HepG2 (cell line): ENCODE data around the gene DUS1L. TPM values are rescaled to one million over a fixed set of nuclear protein-coding genes. Genes with fewer than 3 reads are reported as not detected.

Experiments
- ATF3 ChIP-seq: sonication (generic); formaldehyde crosslinking; IDR thresholded peaks from 2 replicates; pipeline ENCODE4 v1.4.0; 2020; ENCODE audit warnings: missing genetic modification reagents
- DR1 ChIP-seq: sonication (generic); formaldehyde crosslinking; IDR thresholded peaks from 2 replicates; pipeline ENCODE4 v1.8.0; 2021; ENCODE audit warnings: mild to moderate bottlenecking, missing genetic modification reagents, inconsistent platforms
- E2F1 ChIP-seq: sonication (generic); formaldehyde crosslinking; IDR thresholded peaks from 2 replicates; pipeline ENCODE4 v1.5.0; 2020; ENCODE audit warnings: missing genetic modification reagents
- EHMT2 ChIP-seq: fragments of 200-600 bp; sonication (generic); IDR thresholded peaks from 2 replicates; pipeline ENCODE4 v1.7.0; 2017; ENCODE audit warnings: antibody characterized with exemption, low read depth, low read length, borderline replicate concordance
- FOXA3 ChIP-seq: IDR thresholded peaks from 2 replicates; pipeline ENCODE4 v1.6.1; 2016; ENCODE audit warnings: missing genetic modification reagents, missing compliant biosample characterization
- MAFF ChIP-seq: IDR thresholded peaks from 2 replicates; pipeline ENCODE4 v1.6.1; 2011; ENCODE audit warnings: low read depth, low read length, improper control_type of control experiment
- MAFG ChIP-seq: sonication (generic); formaldehyde crosslinking; IDR thresholded peaks from 2 replicates; pipeline ENCODE4 v1.5.1; 2020; ENCODE audit warnings: mild to moderate bottlenecking, missing genetic modification reagents
- MLLT10 ChIP-seq: sonication (generic); formaldehyde crosslinking; IDR thresholded peaks from 2 replicates; pipeline ENCODE4 v1.4.0; 2020; ENCODE audit warnings: missing genetic modification reagents
- MXD1 ChIP-seq: sonication (generic); formaldehyde crosslinking; IDR thresholded peaks from 2 replicates; pipeline ENCODE4 v1.4.0; 2020; ENCODE audit warnings: mild to moderate bottlenecking, missing genetic modification reagents
- NFRKB ChIP-seq: fragments of 450-650 bp; IDR thresholded peaks from 2 replicates; pipeline ENCODE4 v1.6.1; 2017
- POGZ ChIP-seq: sonication (generic); formaldehyde crosslinking; IDR thresholded peaks from 2 replicates; pipeline ENCODE4 v1.4.0; 2020; ENCODE audit warnings: mild to moderate bottlenecking, missing genetic modification reagents
- SRSF4 ChIP-seq: fragments of 200-400 bp; formaldehyde crosslinking; IDR thresholded peaks from one replicate; pipeline ENCODE4 v1.6.1; 2018; ENCODE audit warnings: mild to moderate bottlenecking, low read depth, low read length, moderate library complexity; ENCODE audit not compliant: poor library complexity, severe bottlenecking
- TARDBP ChIP-seq: sonication (generic); formaldehyde crosslinking; IDR thresholded peaks from 2 replicates; pipeline ENCODE4 v1.8.0; 2022; ENCODE audit warnings: mild to moderate bottlenecking, missing genetic modification reagents
- THAP11 ChIP-seq: IDR thresholded peaks from 2 replicates; pipeline ENCODE4 v1.6.1; 2016; ENCODE audit warnings: missing biosample characterization, missing genetic modification reagents
- ZBED4 ChIP-seq: sonication (generic); formaldehyde crosslinking; IDR thresholded peaks from 2 replicates; pipeline ENCODE4 v1.4.0; 2020; ENCODE audit warnings: missing genetic modification reagents, borderline replicate concordance
- ZBTB21 ChIP-seq: sonication (generic); formaldehyde crosslinking; IDR thresholded peaks from 2 replicates; pipeline ENCODE4 v1.4.0; 2020; ENCODE audit warnings: missing genetic modification reagents
- ZBTB7B ChIP-seq: sonication (generic); formaldehyde crosslinking; IDR thresholded peaks from 2 replicates; pipeline ENCODE4 v1.4.0; 2020; ENCODE audit warnings: missing genetic modification reagents
- ZNF331 ChIP-seq: sonication (generic); formaldehyde crosslinking; IDR thresholded peaks from 2 replicates; pipeline ENCODE4 v1.4.0; 2020; ENCODE audit warnings: missing genetic modification reagents
- ZNF432 ChIP-seq: sonication (generic); formaldehyde crosslinking; IDR thresholded peaks from 2 replicates; pipeline ENCODE4 v1.5.0; 2020; ENCODE audit warnings: missing genetic modification reagents, mild to moderate bottlenecking, borderline replicate concordance
- ZNF468 ChIP-seq: sonication (generic); formaldehyde crosslinking; IDR thresholded peaks from 2 replicates; pipeline ENCODE4 v1.8.0; 2022; ENCODE audit warnings: mild to moderate bottlenecking, moderate library complexity, missing genetic modification reagents
- ZNF580 ChIP-seq: IDR thresholded peaks from 2 replicates; pipeline ENCODE4 v1.6.1; 2016; ENCODE audit warnings: low read depth, borderline replicate concordance
- ZNF615 ChIP-seq: sonication (generic); formaldehyde crosslinking; IDR thresholded peaks from 2 replicates; pipeline ENCODE4 v1.5.0; 2020; ENCODE audit warnings: mild to moderate bottlenecking, missing genetic modification reagents, borderline replicate concordance
- ZNF713 ChIP-seq: sonication (generic); formaldehyde crosslinking; IDR thresholded peaks from 2 replicates; pipeline ENCODE4 v1.4.0; 2020; ENCODE audit warnings: mild to moderate bottlenecking, missing genetic modification reagents
- ZNF747 ChIP-seq: sonication (generic); formaldehyde crosslinking; IDR thresholded peaks from 2 replicates; pipeline ENCODE4 v1.8.1; 2023; ENCODE audit warnings: missing genetic modification reagents, mild to moderate bottlenecking, borderline replicate concordance
- ZSCAN21 ChIP-seq: sonication (generic); formaldehyde crosslinking; IDR thresholded peaks from 2 replicates; pipeline ENCODE4 v1.8.0; 2022; ENCODE audit warnings: mild to moderate bottlenecking, missing genetic modification reagents, moderate library complexity, borderline replicate concordance
- polyA plus RNA-seq, 8 experiments: library from polyadenylated mRNA; depleted of rRNA in 3 of 8; stranded (reverse) in 7 of 8; unstranded in 1 of 8; fragments of >200 nt; fragmentation: Illumina TruSeq in 4 of 8; extraction: Trizol in 4 of 8; gene quantifications; 2 replicates each; pipeline versions ENCODE4 v1.2.1 to v1.2.3, GENCODE V29; 2011 to 2016; ENCODE audit warnings: low read depth in 4 of 8, missing spikeins in 1 of 8, mixed read lengths in 1 of 8; ENCODE audit not compliant: insufficient read depth in 1 of 8
- total RNA-seq, 5 experiments: library from RNA; depleted of rRNA; stranded (reverse); fragments of >200 nt; fragmentation: Illumina TruSeq; extraction: Trizol; gene quantifications; 2 replicates each; pipeline ENCODE4 v1.2.3, GENCODE V29; 2016; ENCODE audit warnings: low read depth in 1 of 5

Gene DUS1L
- total and polyA plus RNA-seq, 2 of the 13 experiments (the other 11 are each of a cell fraction or from before 2014, with no cell fraction given) = 81.0 to 109 TPM

GRCh38 chr17:82098169-82098938, 32.8 kb upstream of the DUS1L start, which contains the start of gene FASN (continued):
- TF ChIP-seq ZBED4 (CRISPR knock-in tag) = peak; percentile 10; the same call in 1 of the 2 replicates
- TF ChIP-seq ATF3 = peak; percentile 24; the same call in 1 of the 2 replicates
- TF ChIP-seq NFRKB = no peak
- peak; percentile 98 for TF ChIP-seq DR1 (CRISPR knock-in tag)
- TF ChIP-seq THAP11 (CRISPR knock-in tag) = peak; percentile 68; the same call in 1 of the 2 replicates
- 0 out of 2 replicates have a peak, but pooled peaks have one; percentile 56 for TF ChIP-seq ZNF468
- TF ChIP-seq ZNF580 = no peak
- TF ChIP-seq MAFF = no peak
- no peak for TF ChIP-seq MLLT10 (CRISPR knock-in tag)
- TF ChIP-seq ZBTB21 (CRISPR knock-in tag) = no peak
- no peak for TF ChIP-seq ZNF615 (CRISPR knock-in tag)
- peak; percentile 36 for TF ChIP-seq ZNF331 (CRISPR knock-in tag)
- peak; percentile 25; the same call in 1 of the 2 replicates for TF ChIP-seq FOXA3 (CRISPR knock-in tag)
- TF ChIP-seq ZSCAN21 (CRISPR knock-in tag) = peak; percentile 96
- TF ChIP-seq E2F1 (CRISPR knock-in tag) = peak; percentile 58; the same call in 1 of the 2 replicates
- TF ChIP-seq ZNF713 (CRISPR knock-in tag) = no peak
- TF ChIP-seq ZNF432 (CRISPR knock-in tag) = no peak
- peak; percentile 22; the same call in 1 of the 2 replicates for TF ChIP-seq TARDBP (CRISPR knock-in tag)
- TF ChIP-seq ZBTB7B (CRISPR knock-in tag) = peak; percentile 50
- TF ChIP-seq SRSF4 = peak; percentile 68
- no peak for TF ChIP-seq ZNF747 (CRISPR knock-in tag)
- TF ChIP-seq MXD1 (CRISPR knock-in tag) = peak; percentile 83
- no peak for TF ChIP-seq MAFG (CRISPR knock-in tag)
- TF ChIP-seq POGZ (CRISPR knock-in tag) = peak; percentile 61; the same call in 1 of the 2 replicates
- no peak for TF ChIP-seq EHMT2
